ENCODE data around the gene CIRBP.

DNA sequence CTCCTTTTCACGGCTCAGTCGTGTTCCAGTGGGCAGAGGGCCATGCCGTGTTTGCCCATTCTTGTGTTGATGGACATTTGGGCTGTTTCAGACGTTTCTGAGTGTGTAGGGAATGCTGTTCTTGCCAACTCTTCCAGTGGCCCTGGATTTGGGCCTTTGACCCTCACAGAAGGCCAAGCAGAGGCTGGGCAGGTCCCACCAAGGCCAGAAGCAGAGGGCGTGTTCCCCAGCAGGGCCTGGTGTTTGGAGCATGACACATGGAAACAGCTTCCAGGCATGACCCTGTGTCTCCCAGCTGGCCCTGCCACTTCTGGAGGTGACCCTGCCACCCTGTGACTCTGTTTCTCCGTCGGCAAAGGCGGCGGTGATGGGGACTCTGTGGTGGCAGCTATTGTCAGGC lies 52.4 kb downstream of the CIRBP start:
- TF ChIP-seq YY1 (IDR thresholded peaks at IDR 0.05; ENCODE audit: insufficient read depth, insufficient read length): no peak
- TF ChIP-seq SUZ12 (IDR thresholded peaks at IDR 0.05; ENCODE audit: extremely low read depth, insufficient read depth, insufficient read length): no peak
- no peak for TF ChIP-seq ZNF274 (IDR thresholded peaks at IDR 0.05; ENCODE audit: low read depth, low read length)
